Gastroesophageal sphincter (tissue), 4 donors: Measurements from ENCODE around the gene GGCT. TPM values are rescaled to one million over a fixed set of nuclear protein-coding genes. Genes with fewer than 3 reads are reported as not detected.

Experiments used
- ATAC-seq: fragments of 150-250 bp; one replicate; pipeline ENCODE4 v1.9.1; 2016; ENCODE audit warnings: mild to moderate bottlenecking, moderate library complexity
- H3K27ac ChIP-seq, 4 donors: fragments of 200-600 bp; sonication (generic) in 3 of 4; 1 replicate in 3 of 4; 2 replicates in 1 of 4; pipeline ENCODE4 v1.5.1; 2016 to 2019
- H3K27me3 ChIP-seq: fragments of 200-600 bp; sonication (generic); one replicate; pipeline ENCODE4 v1.5.1; 2019
- H3K36me3 ChIP-seq, 2 donors: fragments of 200-600 bp; sonication (generic); one replicate each; pipeline ENCODE4 v1.5.1; 2019; ENCODE audit warnings: control low read depth in 1 of 2
- H3K4me1 ChIP-seq, 3 donors: fragments of 200-600 bp; sonication (generic); 1 replicate in 2 of 3; 2 replicates in 1 of 3; pipeline ENCODE4 v1.5.1; 2016 to 2019; ENCODE audit warnings: control low read depth in 2 of 3
- H3K4me3 ChIP-seq, 2 donors: fragments of 200-600 bp; sonication (generic); one replicate each; pipeline ENCODE4 v1.5.1; 2019; ENCODE audit warnings: mild to moderate bottlenecking in 1 of 2, moderate library complexity in 1 of 2
- H3K9me3 ChIP-seq, 3 donors: fragments of 200-600 bp; sonication (generic); one replicate each; pipeline ENCODE4 v1.5.1; 2017 to 2019; ENCODE audit warnings: control low read depth in 2 of 3
- CTCF ChIP-seq, 4 experiments: fragments of 200-600 bp in 2 of 4; fragments of 450-650 bp in 2 of 4; sonication (generic) in 1 of 4; IDR thresholded peaks; one replicate each; pipeline ENCODE4 v1.5.1; 2017 to 2019; ENCODE audit warnings: antibody characterized with exemption in 4 of 4, mild to moderate bottlenecking in 2 of 4, moderate library complexity in 2 of 4
- EP300 ChIP-seq: sonication (generic); formaldehyde crosslinking; IDR thresholded peaks from one replicate; pipeline ENCODE4 v1.6.1; 2017; ENCODE audit warnings: antibody characterized with exemption, mild to moderate bottlenecking
- POLR2A ChIP-seq, 2 donors: fragments of 450-650 bp; IDR thresholded peaks; one replicate each; pipeline ENCODE4 v1.6.1; 2017; ENCODE audit warnings: antibody characterized with exemption in 2 of 2, mild to moderate bottlenecking in 2 of 2, moderate library complexity in 1 of 2
- POLR2AphosphoS5 ChIP-seq: sonication (generic); formaldehyde crosslinking; IDR thresholded peaks from one replicate; pipeline ENCODE4 v1.6.1; 2017; ENCODE audit warnings: antibody characterized with exemption
- WGBS, 2 donors: methylation state at CpG; one replicate each; pipeline ENCODE4 v1.1.5; 2018; ENCODE audit warnings: low coverage in 1 of 2; 5-methylcytosine and 5-hydroxymethylcytosine counted together
- total RNA-seq, 4 donors: library from RNA; depleted of rRNA; stranded (reverse); fragments of >200 nt; gene quantifications; one replicate each; pipeline ENCODE4 v1.1.0, GENCODE V29; 2016

Gene GGCT
- total RNA-seq, 4 donors from 2014 or later = 16.7 to 29.0 (median 23.7) TPM

GRCh38 chr7:30452280-30452930 lies 52.2 kb downstream of the GGCT start:
- H3K36me3 ChIP-seq = peaks cover 0 to 100% of the 10 kb centered on the region in 2 donors
- TF ChIP-seq POLR2A (IDR thresholded peaks at IDR 0.05) = no peak
- TF ChIP-seq CTCF (IDR thresholded peaks at IDR 0.05) = no peak
- TF ChIP-seq EP300 = no peak
- no peak for TF ChIP-seq POLR2AphosphoS5
- no peak overlapping the region for H3K27ac ChIP-seq
- peaks cover 0 to 38% (median 0%) of the 10 kb centered on the region in 3 donors for H3K4me1 ChIP-seq
- ATAC-seq = no peak
- no peaks in the 10 kb centered on the region for H3K27me3 ChIP-seq
- WGBS, 2 donors = 97% methylated on average over 5 of the region's 27 CpGs; no CpG with 5 or more reads in 1 of the 2 donors
- H3K9me3 ChIP-seq = no peaks in the 10 kb centered on the region
- no peak overlapping the region for H3K4me3 ChIP-seq

GRCh38 chr7:30451539-30452279 lies 52.9 kb downstream of the GGCT start:
- no peaks in the 10 kb centered on the region for H3K9me3 ChIP-seq
- no peaks in the 10 kb centered on the region for H3K27me3 ChIP-seq
- WGBS, 2 donors = no CpG with 5 or more reads among the region's 29 CpGs
- H3K27ac ChIP-seq = no peak overlapping the region
- TF ChIP-seq CTCF (IDR thresholded peaks at IDR 0.05) = no peak
- no peak for TF ChIP-seq POLR2AphosphoS5
- no peak for TF ChIP-seq EP300
- no peak for TF ChIP-seq POLR2A (IDR thresholded peaks at IDR 0.05)
- peak; percentile 35 for ATAC-seq
- peaks cover 0 to 100% of the 10 kb centered on the region in 2 donors for H3K36me3 ChIP-seq
- H3K4me1 ChIP-seq = peaks cover 0 to 37% (median 0%) of the 10 kb centered on the region in 3 donors
- no peak overlapping the region for H3K4me3 ChIP-seq

- Histone ChIP-seq H3K27ac (no peak overlapping the region), H3K27me3 (no peaks in the 10 kb centered on the region), H3K4me3 (no peak overlapping the region), H3K9me3 (no peaks in the 10 kb centered on the region), H3K4me1 (peaks cover 0 to 37% (median 0%) of the 10 kb centered on the region in 3 donors), H3K36me3 (peaks cover 0 to 100% of the 10 kb centered on the region in 2 donors)
- TF ChIP-seq POLR2AphosphoS5 = no peak
- TF ChIP-seq POLR2A (IDR thresholded peaks at IDR 0.05) = no peak
- TF ChIP-seq EP300 = no peak
- no peak for TF ChIP-seq CTCF (IDR thresholded peaks at IDR 0.05)
- ATAC-seq = no peak
- 100% methylated on average over 1 of the region's 22 CpGs; no CpG with 5 or more reads in 1 of the 2 donors for WGBS, 2 donors
These were observed 53.6 kb downstream of the GGCT start for GRCh38 chr7:30450983-30451497.

GRCh38 chr7:30450240-30450982 lies 54.2 kb downstream of the GGCT start:
- Histone ChIP-seq H3K4me3 (no peak overlapping the region), H3K36me3 (peaks cover 0 to 100% of the 10 kb centered on the region in 2 donors), H3K4me1 (peaks cover 0 to 37% (median 0%) of the 10 kb centered on the region in 3 donors), H3K9me3 (no peaks in the 10 kb centered on the region), H3K27ac (no peak overlapping the region), H3K27me3 (no peaks in the 10 kb centered on the region)
- WGBS, 2 donors = 54 to 56% methylated on average over 4 to 6 of the region's 6 CpGs
- TF ChIP-seq EP300 (no peak), POLR2AphosphoS5 (peak; percentile 6)
- no peak for ATAC-seq
